Right forelimb (tissue), 1 donor: Measurements from ENCODE around the gene DPH5.
"Not testable (repeated sequence)": the region's sequence is repeated elsewhere in the genome, so short reads cannot be mapped to it uniquely, and the experiment has no call there.

Experiments used
- DNase-seq: peaks from one replicate; pipeline ENCODE4 v3.0.0-alpha.2; 2018

DPH5 gene

DNA sequence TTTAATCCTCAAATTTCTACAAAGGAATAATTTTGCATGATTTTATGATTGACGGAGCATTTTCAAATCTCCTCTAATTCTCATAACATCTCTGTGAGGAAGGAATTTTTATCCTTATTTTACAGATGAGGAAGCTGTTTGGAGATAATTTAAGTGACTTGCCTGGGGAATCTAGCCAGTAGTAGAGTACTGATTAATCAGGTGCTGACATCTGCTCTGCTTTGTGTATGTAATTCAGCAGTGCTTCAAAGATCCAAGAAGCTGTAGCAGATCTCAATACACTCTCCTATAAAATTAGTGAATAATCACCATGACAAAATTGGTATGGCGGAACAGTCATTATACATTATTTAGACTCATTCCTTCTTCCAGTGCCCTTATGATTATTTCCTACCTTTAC is 46.0 kb downstream of the DPH5 start:
- no peak for DNase-seq

DNA sequence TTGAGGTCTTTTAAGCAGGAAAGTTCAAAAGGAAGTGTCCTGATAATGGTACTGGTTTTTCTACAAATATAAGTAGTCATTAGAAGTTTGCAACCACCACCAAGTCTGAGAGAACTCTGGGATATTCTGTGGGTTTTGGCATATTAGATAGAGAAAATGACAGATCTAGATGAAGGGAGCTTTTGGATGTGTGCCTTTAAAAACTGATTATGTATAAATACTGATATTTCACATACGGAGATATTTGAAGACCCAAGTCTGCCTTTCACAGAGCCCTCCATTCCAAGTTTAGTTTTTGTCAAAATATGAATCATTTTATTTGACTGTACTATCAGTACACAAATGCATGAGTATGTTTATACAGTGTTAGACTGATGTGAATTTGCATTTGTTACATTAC is 48.6 kb downstream of the DPH5 start:
- no peak for DNase-seq

DNA sequence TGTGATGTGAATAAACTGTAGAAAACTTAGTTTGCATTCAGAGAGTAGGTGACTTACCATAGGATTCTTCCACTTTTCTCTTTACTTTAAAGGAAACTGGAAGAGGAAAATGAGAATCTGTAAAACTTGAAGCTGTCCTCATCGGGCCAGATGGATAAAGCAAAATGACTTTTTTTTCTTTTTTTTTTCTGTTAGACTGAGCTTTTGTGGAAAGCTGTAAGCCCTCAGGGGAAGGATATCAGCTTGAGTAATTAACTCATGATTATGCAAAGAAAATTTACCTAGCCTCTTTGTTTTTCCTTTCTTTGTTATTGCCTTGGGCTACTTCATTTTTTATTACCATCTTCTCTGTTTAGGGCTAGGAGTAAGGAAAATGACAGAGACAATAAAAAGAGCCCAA is 53.4 kb downstream of the DPH5 start:
- no peak for DNase-seq

DNA sequence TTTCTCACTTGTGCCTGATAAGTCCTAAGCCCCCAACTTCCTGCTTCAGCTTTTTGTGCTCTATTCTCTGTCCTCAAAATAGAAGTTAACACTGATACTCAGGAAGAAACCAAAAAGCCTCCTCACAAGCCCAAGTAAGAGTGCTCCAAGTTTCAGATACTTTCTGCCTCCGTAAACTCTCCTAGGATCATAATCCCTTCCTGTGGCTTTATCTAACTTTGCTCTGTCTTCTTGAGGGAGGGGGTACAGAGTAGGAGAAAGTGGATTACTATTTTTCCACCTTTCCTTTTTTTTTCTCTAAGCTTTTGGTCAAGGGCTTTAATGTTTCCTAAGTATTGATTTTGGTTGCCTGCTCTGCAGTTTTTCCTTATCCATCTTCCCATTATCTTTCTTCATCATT is 54.6 kb downstream of the DPH5 start:
- DNase-seq, result no peak

DNA sequence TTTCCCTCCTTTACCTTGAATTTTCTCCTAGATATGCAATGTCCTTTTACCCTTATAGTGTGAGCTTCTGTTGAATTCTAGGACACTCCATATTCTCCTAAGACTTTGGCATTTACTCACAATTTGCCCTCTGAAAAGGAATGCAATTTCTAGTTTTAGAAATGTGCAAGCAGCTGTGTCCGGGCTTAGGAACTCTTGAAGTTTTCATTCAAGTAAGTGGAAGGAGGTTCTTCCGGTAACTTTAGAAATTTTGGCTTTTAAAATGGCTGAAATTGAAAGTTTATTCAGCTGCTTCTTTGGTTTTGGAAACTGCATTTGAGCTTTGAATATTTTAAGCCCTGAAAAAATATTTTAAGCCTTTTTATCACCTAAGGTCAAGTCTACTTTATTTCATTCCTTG is 56.3 kb downstream of the DPH5 start:
- DNase-seq, result no peak

DNA sequence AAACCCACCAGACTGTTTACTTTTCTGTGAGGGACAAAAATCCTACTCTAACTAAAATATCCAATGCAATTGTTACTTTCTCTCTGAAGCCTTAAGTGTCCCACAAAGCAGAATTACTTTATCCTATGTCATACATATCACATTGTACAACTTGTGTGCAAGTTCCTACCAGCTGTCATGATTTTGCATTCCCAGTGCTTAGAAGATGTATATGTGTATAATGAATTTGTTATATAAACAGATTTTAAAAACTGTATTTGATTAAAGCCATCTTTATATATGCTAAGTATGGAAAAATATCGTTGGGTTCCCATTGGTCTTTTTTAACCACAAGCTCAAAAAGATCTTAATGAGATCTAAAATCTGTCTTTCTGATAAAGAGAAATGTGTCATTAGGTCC is 57.0 kb downstream of the DPH5 start:
- no peak for DNase-seq

DNA sequence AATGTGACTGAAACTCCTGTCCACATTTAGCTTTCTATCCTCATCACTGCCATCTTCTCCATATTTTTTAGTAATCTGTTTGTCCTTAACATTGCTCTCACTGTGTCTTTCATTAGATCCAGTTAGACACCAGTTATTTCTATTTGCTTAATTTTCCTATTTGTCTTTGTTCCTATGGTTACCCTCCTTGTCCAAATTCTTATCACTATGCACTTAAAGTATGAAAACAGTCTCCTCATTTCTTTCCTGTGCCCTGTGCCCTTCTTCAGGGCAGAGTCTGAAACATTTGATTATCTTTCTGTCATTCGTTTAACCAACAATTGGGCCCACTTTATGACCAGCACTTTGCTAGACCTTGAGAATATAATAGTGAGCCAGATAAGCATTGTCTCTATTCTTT is 65.5 kb downstream of the DPH5 start:
- no peak for DNase-seq

DNA sequence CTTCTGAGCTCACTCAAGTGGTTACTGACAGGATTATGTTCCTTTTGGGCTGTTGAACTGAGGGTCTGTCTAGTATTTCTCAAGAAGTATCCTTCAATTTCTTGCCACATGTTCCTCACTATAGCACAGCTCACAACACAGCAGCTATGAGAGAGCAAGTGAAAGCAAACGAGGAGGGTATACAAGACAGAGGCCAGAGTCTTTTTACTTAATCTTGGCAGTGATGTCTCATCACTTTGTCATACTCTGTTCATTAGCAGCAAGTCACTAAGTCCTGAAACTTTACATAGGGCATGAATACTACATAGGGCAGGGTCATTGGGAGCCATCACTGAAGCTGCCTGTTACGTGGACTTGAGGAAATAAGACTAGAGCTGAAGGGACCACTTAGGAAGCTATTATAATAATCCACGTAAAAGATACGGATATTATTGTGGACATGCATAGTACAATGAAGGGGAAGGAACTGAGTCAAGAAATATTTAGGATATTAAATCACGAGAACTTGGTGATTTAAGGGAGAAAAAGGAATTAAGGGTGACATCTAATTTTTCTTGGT is 66.0 kb downstream of the DPH5 start:
- DNase-seq, result no peak

DNA sequence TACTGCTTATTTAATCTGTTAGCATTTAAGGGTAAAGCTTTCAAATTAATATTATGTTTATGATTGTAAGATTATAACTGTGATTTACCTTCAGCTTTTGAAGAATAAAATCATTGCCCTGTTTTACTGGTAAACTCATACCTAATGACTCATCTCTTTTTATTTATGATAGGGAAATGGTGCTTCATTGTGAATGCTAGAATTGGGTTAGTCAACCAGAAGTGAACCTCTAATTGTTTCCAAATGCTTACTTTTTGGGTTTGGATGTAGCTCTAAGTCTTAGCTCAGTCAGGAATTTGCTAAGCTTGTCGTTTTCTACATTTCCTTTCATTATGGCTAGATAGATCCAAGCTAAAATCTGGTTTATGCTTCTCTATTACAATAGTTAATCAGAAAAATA is 70.3 kb downstream of the DPH5 start:
- DNase-seq, result no peak

DNA sequence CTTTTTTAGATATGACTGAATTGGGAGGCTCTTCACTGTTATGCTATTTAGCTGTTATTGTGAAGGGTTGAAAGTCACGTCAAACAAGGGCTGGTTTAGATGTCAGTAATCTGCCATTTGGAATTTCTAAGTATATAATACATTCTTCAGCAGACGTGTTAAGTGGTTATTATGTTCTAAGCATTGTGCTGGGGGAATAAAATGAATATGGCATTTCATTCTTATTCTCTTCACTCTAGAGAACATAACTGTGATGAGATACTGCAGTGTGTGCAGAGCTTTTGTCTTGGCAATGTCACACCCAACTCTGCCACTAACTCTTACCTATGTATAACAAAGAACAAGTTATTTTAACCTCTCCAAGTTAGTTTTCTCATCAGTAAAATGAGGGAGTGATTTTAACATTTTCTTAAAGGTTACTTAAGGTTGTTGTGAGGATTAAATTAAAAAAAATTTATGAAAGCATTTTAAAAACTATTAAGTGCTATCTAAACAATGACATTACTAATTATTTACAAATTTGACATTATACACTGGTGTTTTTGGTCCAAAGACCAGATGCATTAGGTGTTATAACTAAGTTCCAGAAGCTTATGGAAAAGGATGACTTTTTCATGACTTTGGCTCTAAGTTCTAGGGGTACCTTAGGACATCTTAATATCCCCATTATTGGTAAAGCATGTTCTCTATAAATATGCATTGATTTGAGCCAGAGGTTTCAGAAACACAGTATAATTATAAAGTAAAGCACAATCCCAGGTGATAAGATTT is 71.4 kb downstream of the DPH5 start:
- no peak for DNase-seq

DNA sequence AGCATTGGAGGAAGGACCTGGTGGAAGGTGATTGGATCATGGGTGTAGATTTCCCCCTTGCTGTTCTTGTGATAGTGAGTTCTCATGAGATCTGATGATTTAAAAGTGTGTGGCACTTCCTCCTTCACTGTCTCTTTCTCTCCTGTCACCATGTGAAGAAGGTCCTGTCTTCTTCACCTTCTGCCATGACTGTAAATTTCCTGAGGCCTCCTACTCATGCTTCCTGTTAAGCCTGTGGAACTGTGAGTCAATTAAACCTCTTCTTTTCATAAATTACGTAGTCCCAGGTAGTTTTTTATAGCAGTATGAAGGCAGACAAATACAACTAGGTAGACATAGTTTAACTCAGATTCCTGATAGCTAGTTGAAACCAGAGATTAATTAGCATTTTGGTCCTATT is 72.6 kb downstream of the DPH5 start:
- DNase-seq, result not testable (repeated sequence)

DNA sequence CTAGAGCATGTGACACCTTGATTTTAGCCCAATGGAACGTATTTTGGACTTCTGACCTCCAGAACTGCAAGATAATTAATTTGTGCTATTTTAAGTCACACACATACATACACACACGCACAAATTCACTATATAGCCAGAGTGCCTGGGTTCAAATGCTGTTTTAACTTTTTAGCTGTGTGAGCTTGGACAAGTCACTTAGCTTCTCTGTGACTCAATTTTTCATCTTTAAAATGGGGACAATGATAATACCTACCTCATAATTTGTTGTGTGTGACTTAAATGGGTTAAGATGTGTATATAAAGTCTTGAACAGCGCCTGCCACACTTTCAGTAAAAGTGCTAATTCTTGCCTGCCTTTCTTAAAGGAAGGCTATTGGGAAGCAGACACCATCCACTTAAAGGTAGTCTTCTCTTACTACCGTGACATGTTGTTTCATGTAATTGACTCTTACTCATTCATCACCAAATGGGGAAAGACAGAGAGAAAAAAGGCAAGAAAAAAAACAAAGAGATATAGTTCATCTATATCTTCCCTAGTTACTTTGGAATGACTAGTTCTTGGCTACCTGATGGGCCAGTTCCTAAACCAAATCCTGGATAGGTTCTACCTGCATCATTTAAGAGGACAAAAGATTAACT is 73.4 kb downstream of the DPH5 start:
- no peak for DNase-seq

DNA sequence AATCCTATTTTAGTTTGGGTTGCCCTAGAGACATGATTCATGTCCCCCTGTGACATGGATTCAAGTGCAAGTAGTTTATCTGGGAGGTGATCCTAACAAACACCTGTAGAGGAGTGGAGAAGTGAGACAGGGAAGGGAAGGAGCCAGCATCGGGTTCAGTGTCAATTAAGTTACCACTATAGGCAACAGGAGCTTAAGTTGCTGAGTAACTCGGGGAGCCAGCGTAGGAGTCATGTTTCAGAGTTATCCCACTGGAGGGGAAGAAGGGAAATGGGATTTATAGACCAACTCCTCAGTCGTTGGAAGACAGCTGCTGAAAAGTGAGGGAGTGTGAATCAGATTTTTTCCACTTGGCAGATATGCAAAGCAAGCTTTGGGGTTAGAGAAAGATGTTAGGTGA is 74.8 kb downstream of the DPH5 start:
- DNase-seq, result peak; percentile 48

DNA sequence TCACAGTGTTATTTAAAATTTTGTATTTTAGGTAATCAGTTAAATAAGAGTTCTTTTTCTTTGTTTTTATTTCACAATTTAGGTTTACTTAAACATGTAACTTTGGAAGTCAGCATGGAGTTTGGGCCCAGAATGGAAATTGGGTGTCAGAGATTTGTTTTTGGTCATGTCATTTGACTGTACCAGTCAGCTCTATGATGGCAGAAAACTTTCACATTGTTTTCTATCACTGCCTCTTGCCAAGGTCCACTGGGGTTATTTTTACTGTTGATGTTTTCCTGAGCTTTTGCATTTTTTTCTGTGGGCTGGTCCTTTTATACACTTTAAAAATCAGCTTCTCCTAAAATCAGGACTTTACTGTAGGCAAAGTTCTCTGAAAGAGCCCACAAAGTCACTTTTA is 75.2 kb downstream of the DPH5 start:
- DNase-seq, result no peak

DNA sequence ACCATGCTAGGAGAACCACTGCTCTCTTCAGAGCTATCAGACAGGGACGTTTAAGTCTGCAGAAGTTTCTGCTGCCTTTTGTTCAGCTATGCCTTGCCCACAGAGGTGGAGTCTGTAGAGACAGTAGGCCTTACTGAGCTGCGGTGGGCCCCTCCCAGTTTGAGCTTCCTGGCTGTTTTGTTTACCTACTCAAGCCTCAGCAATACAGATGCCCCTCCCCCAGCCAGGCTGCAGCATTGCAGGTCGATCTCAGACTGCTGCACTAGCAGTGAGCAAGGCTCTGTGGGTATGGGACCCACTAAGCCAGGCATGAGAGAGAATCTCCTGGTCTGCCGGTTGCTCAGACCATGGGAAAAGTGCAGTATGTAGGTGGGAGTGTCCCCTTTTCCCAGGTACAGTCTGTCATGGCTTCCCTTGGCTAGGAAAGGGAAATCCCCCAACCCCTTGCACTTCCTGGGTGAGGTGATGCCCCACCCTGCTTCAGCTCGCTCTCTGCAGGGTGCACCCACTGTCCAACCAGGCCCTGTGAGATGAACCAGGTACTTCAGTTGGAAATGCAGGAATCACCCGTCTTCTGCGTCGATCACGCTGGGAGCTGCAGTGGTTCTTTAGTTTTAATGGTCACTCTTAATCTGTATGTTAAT is 75.9 kb downstream of the DPH5 start:
- not testable (repeated sequence) for DNase-seq

DNA sequence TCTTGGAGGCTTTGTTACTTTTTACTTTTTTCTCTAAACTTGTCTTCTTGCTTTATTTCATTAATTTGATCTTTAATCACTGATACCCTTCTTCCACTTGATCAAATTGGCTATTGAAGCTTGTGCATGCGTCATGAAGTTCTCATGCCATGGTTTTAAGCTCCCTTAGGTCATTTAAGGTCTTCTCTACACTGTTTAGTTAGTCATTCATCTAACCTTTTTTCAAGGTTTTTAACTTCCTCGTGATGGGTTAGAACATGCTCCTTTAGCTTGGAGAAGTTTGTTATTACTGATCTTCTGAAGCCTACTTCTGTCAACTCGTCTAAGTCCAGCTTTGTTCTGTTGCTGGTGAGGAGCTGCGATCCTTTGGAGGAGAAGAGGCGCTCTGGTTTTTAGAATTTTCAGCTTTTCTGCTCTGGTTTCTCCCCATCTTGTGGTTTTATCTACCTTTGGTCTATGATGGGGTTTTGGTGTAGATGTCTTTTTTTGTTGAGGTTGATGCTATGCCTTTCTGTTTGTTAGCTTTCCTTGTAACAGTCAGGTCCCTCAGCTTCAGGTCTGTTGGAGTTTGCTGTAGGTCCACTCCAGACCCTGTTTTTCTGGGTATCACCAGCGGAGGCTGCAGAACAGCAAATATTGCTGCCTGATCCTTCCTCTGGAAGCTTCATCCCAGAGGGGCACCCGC is 76.7 kb downstream of the DPH5 start:
- not testable (repeated sequence) for DNase-seq

DNA sequence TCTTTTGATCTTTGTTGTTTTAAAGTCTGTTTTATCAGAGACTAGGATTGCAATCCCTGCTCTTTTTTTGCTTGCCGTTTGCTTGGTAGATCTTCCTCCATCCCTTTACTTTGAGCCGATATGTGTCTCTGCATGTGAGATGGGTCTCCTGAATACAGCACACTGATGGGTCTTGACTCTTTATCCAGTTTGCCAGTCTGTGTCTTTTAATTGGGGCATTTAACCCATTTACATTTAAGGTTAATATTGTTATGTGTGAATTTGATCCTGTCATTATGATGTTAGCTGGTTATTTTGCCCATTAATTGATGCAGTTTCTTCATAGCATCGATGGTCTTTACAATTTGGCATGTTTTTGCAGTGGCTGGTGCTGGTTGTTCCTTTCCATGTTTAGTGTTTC is 77.8 kb downstream of the DPH5 start:
- DNase-seq, result not testable (repeated sequence)

DNA sequence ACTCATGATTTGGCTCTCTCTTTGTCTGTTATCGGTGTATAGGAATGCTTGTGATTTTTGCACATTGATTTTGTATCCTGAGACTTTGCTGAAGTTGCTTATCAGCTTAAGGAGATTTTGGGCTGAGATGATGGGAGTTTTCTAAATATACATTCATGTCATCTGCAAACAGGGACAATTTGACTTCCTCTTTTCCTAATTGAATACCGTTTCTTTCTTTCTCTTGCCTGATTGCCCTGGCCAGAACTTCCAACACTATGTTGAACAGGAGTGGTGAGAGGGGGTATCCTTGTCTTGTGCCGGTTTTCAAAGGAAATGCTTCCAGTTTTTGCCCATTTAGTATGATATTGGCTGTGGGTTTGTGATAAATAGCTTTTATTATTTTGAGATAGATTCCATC is 79.5 kb downstream of the DPH5 start:
- not testable (repeated sequence) for DNase-seq

DNA sequence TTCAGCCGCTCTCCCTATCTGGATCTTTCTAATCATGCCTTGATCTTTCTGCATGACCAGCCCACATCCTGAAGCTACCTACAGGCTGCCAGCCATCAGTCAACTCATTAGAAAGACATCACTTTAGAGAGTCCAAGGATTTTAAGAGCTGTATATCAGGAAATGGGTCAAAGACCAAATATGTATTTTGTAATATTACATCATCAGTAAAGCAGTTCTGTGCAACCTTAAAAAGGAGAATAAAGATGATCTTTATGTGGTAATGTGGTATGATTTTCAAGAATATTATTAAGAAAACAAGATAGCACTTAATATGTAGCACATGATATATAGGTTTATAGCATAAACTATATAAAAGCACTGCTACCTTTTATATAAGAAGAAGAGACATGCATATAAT is 82.1 kb downstream of the DPH5 start:
- DNase-seq, result no peak

DNA sequence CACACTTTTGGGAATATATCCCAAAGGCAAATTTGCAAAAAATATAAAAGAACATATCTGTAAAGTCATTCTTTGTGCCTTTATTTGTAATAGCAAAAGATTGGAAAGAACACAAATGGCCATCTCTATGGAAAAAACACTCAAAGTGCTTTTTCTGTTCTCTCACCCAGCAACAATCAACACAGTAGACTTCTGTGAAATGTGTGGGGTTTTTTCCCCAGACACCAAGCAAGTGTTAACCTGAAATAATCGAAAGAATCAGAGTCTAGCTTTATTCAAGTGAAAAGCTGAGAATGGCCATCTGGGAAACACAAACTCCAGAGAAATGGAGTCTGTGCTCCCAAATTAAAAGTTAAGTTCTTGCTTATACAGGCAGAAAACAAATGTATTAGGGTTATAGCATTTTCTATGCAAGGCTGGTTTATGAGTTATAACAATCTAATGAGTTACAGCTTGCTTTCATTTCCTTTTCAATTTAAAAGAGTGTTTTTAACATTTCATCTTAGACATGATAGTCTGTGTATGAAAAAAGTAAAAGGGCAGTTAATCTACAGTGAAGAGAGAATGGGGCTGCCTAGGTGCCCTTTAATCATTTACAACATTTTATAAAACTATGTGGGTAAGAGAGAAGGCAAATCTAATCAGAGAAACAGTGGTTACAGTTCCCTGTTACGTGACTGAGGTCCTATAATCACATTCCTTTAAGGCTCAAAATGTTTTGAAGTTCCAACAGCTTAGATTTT is 83.1 kb downstream of the DPH5 start:
- no peak for DNase-seq

DNA sequence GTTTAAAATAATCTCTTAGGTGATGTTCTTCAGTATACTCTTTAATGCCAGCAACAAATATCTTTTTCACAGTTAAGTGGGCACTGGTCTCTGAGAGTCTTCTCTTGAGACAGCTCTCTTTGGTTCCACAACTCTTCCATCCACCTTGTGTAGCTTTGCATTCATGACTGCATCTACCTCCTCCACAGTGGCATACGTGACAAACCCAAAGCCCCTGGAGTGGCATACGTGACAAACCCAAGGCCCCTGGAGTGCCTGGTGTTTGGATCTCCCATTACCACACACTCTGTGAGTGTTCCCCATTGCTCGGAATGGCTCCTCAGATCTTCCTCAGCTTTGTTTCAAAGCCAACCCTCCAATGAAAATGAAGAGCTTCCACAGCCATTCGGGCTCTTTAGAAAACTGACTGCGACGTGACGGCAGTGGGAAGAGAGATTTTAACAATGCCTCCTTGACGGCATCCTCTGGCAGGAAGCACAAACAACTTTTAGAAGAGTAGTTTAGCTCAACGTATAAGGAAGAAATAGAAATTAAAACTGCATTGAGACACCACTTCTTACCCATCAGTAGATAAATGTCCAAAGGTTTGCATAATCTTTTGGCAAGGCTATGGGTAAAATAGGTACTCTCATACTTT is 83.9 kb downstream of the DPH5 start:
- DNase-seq, result no peak

DNA sequence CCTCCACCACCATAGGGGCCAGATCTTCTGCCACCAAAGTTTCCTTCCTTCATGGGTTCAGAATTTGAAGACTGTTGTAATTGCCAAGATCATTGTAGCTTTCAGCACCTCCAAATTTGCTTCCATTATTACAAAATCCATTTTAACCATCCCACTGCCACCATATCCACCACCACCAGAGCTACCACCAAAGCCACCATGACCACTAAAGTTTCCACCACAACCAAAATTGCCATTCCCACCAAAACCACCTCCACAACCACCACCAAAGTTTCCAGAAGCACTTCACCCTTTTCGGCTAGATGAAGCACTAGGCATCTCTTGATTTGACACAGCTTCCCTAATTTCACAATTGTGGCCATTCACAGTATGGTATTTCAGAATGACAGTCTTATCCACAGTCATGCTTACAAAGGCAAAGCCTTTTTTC is 84.5 kb downstream of the DPH5 start:
- DNase-seq, result no peak
